HG02763 (cell line): ENCODE data around the gene FEZF2.

Experiments used
- ATAC-seq: cut with Tn5 transposase; IDR thresholded peaks from one replicate; pipeline ENCODE4 v1.9.1; 2021; ENCODE audit warnings: mild to moderate bottlenecking, moderate library complexity; ENCODE audit not compliant: unreplicated experiment

The FEZF2 gene

GRCh38 chr3:62332835-62333244 is 40.5 kb downstream of the FEZF2 start:
- no peak for ATAC-seq

- no peak for ATAC-seq
Observed at GRCh38 chr3:62332017-62332416, 41.3 kb downstream of the FEZF2 start.

GRCh38 chr3:62329971-62330370 is 43.4 kb downstream of the FEZF2 start:
- ATAC-seq: no peak

GRCh38 chr3:62325896-62326295 is 47.5 kb downstream of the FEZF2 start:
- ATAC-seq: no peak

GRCh38 chr3:62323241-62323640 is 50.1 kb downstream of the FEZF2 start:
- no peak for ATAC-seq
